SU-DHL-6 (cell line): Measurements from ENCODE around the gene PKNOX2.

Experiments used
- EZH2phosphoT487 ChIP-seq: fragments of 200-600 bp; sonication (generic), shearing (Covaris generic); conservative IDR thresholded peaks from 2 replicates; pipeline ENCODE4 v1.6.1; 2018; ENCODE audit warnings: mild to moderate bottlenecking, antibody characterized with exemption, low read length, moderate library complexity, mixed read lengths
- TF ChIP-seq, protein P1 (sequence below): fragments of 200-600 bp; sonication (generic); IDR thresholded peaks from one replicate; pipeline ENCODE4 v1.5.1; 2017; ENCODE audit warnings: antibody characterized with exemption, mild to moderate bottlenecking, low read length, moderate library complexity; ENCODE audit not compliant: insufficient read depth, poor library complexity, severe bottlenecking

GRCh38 chr11:125401746-125402145 is 237.2 kb downstream of the PKNOX2 start:
- TF ChIP-seq, protein P1, sequence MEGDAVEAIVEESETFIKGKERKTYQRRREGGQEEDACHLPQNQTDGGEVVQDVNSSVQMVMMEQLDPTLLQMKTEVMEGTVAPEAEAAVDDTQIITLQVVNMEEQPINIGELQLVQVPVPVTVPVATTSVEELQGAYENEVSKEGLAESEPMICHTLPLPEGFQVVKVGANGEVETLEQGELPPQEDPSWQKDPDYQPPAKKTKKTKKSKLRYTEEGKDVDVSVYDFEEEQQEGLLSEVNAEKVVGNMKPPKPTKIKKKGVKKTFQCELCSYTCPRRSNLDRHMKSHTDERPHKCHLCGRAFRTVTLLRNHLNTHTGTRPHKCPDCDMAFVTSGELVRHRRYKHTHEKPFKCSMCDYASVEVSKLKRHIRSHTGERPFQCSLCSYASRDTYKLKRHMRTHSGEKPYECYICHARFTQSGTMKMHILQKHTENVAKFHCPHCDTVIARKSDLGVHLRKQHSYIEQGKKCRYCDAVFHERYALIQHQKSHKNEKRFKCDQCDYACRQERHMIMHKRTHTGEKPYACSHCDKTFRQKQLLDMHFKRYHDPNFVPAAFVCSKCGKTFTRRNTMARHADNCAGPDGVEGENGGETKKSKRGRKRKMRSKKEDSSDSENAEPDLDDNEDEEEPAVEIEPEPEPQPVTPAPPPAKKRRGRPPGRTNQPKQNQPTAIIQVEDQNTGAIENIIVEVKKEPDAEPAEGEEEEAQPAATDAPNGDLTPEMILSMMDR, result no peak
- no peak for TF ChIP-seq EZH2phosphoT487
